Central memory CD8-positive, alpha-beta T cell (primary cell): Measurements from ENCODE around the gene RNF126.

ENCODE experiments used
- ATAC-seq: fragments of 150-1000 bp; cut with Tn5 transposase; replicated peaks from 2 replicates; pipeline ENCODE4 v1.10.0; 2022; ENCODE audit warnings: mild to moderate bottlenecking, moderate FRiP score, moderate number of reproducible peaks; ENCODE audit not compliant: poor library complexity, severe bottlenecking; ENCODE audit errors: extremely low read depth
- DNase-seq, 2 donors: peaks; one replicate each; pipeline ENCODE4 v3.0.0; 2021; ENCODE audit warnings: low spot score in 2 of 2
- H3K27ac Mint-ChIP-seq: one replicate; pipeline ENCODE4 v1.8.0; 2022; ENCODE audit warnings: low read depth, mild to moderate bottlenecking, moderate library complexity, mixed read lengths
- H3K27me3 Mint-ChIP-seq: one replicate; pipeline ENCODE4 v1.8.0; 2022; ENCODE audit warnings: mixed read lengths
- H3K36me3 Mint-ChIP-seq: one replicate; pipeline ENCODE4 v1.8.0; 2022; ENCODE audit warnings: mild to moderate bottlenecking, moderate library complexity, mixed read lengths; ENCODE audit not compliant: insufficient read depth
- H3K4me1 Mint-ChIP-seq: one replicate; pipeline ENCODE4 v1.8.0; 2022; ENCODE audit warnings: mixed read lengths
- H3K4me3 Mint-ChIP-seq: one replicate; pipeline ENCODE4 v1.8.0; 2022; ENCODE audit warnings: mild to moderate bottlenecking, moderate library complexity, mixed read lengths
- H3K9me3 Mint-ChIP-seq: one replicate; pipeline ENCODE4 v1.8.0; 2022; ENCODE audit warnings: mixed read lengths

RNF126 gene

DNA sequence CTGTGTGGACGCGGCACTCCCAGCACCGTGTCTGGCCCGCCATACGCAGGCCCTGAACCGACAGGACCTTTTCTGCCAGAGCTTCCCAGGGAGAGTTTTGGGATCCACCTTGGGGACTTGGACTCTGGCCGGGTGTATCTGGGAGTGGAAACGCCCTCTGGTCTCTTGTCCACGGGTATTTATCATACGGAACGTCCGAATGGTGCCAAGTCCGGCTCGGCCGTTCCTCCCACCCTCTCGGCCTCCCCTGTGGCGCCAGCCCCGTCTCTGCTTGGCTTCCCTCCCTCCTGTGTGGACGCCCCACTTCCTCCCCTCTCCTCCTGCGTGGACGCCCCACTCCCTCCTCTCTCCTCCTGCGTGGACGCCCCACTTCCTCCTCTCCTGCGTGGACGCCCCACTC, 61.2 kb downstream of the RNF126 start:
- DNase-seq (no peak), ATAC-seq (no peak)
- H3K9me3 Mint-ChIP-seq = no peaks in the 10 kb centered on the region
- no peak overlapping the region for H3K4me3 Mint-ChIP-seq
- H3K27me3 Mint-ChIP-seq = no peaks in the 10 kb centered on the region
- H3K4me1 Mint-ChIP-seq = no peaks in the 10 kb centered on the region
- peaks cover 4% of the 10 kb centered on the region for H3K36me3 Mint-ChIP-seq
- H3K27ac Mint-ChIP-seq = no peak overlapping the region

DNA sequence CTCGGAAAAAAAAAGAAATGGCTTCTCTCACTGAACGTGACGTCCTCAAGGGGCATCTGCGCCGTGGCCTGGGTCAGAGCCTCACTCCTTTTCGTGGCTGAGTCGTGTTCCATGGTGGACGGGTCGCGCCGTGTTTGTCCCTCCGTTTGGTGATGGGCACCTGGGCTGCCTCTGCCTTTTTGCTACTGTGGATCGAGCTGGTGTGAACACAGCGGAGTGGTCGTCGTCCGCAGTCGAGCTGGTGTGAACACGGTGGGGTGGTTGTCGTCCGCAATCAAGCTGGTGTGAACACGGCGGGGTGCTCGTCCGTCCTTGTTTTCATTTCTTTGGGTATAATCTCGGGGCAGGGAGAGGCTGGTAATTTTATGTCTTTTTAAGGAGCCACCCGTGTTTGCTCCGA, 61.7 kb downstream of the RNF126 start:
- DNase-seq (no peak), ATAC-seq (no peak)
- H3K27ac Mint-ChIP-seq = no peak overlapping the region
- no peak overlapping the region for H3K4me3 Mint-ChIP-seq
- H3K9me3 Mint-ChIP-seq = no peaks in the 10 kb centered on the region
- no peaks in the 10 kb centered on the region for H3K27me3 Mint-ChIP-seq
- H3K36me3 Mint-ChIP-seq = peaks cover 4% of the 10 kb centered on the region
- no peaks in the 10 kb centered on the region for H3K4me1 Mint-ChIP-seq
